Hypothalamus (tissue), 51 donors: ENCODE measurements around the gene RAB39B.
"Not testable (repeated sequence)": the region's sequence is repeated elsewhere in the genome, so short reads cannot be mapped to it uniquely, and the experiment has no call there.

Experiments
- DNase-seq, 51 donors: peaks; one replicate each; lab custom pipeline; 2025; lab: John Stamatoyannopoulos, UW

The RAB39B gene

GRCh38 chrX:155263854-155264628, at the start of gene RAB39B:
Gene RAB39B, minus strand, starts transcription at chrX:155264491. Its CDS starts 203 bp downstream, at chrX:155264288.
- peak in 48 of 51 donors; percentile 2 to 79 (median 49) for DNase-seq

- no peak for DNase-seq
Observed at GRCh38 chrX:155313766-155314165, 49.5 kb upstream of the RAB39B start.

- no peak for DNase-seq
Observed at GRCh38 chrX:155293771-155294170, 29.5 kb upstream of the RAB39B start.

- DNase-seq, result no peak
Observed at GRCh38 chrX:155279873-155280272, 15.6 kb upstream of the RAB39B start.

GRCh38 chrX:155270969-155271368, 6.7 kb upstream of the RAB39B start:
- DNase-seq, result no peak

- not testable (repeated sequence) for DNase-seq
Observed at GRCh38 chrX:155267995-155268394, 3.7 kb upstream of the RAB39B start.

GRCh38 chrX:155266439-155266838, 2.1 kb upstream of the RAB39B start:
- no peak for DNase-seq

GRCh38 chrX:155262970-155263754, 1.1 kb downstream of the RAB39B start:
- no peak for DNase-seq

GRCh38 chrX:155259752-155260151, 4.5 kb downstream of the RAB39B start:
- DNase-seq, result no peak

- DNase-seq, result no peak
Observed at GRCh38 chrX:155251391-155251790, 12.9 kb downstream of the RAB39B start.

GRCh38 chrX:155247497-155247896, 16.8 kb downstream of the RAB39B start:
- no peak for DNase-seq

- DNase-seq, result no peak
Observed at GRCh38 chrX:155246748-155247147, 17.5 kb downstream of the RAB39B start.

- DNase-seq, result no peak
Observed at GRCh38 chrX:155242300-155242699, 22.0 kb downstream of the RAB39B start.

- no peak for DNase-seq
Observed at GRCh38 chrX:155237719-155238118, 26.6 kb downstream of the RAB39B start.

GRCh38 chrX:155235891-155236290, 28.4 kb downstream of the RAB39B start:
- no peak for DNase-seq

- no peak for DNase-seq
Observed at GRCh38 chrX:155231163-155231562, 33.1 kb downstream of the RAB39B start.

- DNase-seq, result no peak
Observed at GRCh38 chrX:155225774-155226173, 38.5 kb downstream of the RAB39B start.

- not testable (repeated sequence) for DNase-seq
Observed at GRCh38 chrX:155223746-155224145, 40.5 kb downstream of the RAB39B start.

GRCh38 chrX:155221351-155221750, 42.9 kb downstream of the RAB39B start:
- DNase-seq, result no peak

- no peak for DNase-seq
Observed at GRCh38 chrX:155218777-155219176, 45.5 kb downstream of the RAB39B start.

GRCh38 chrX:155216940-155217440, 47.3 kb downstream of the RAB39B start:
- DNase-seq, result peak in 5 of 51 donors; percentile 0 to 17 (median 0)
